Psoas muscle (tissue), 8 donors: ENCODE results near the gene DAND5. TPM values are rescaled to one million over a fixed set of nuclear protein-coding genes. Genes with fewer than 3 reads are reported as not detected.

Source experiments
- ATAC-seq, 4 donors: fragments of 200-7000 bp; cut with Tn5 transposase; one replicate each; pipeline ENCODE4 v1.9.1; 2020; ENCODE audit warnings: moderate library complexity in 3 of 4, mild to moderate bottlenecking in 2 of 4
- DNase-seq, 2 donors: peaks; one replicate each; pipeline ENCODE4 v3.0.0-alpha.2; 2020
- H3K27ac ChIP-seq: fragments of 200-600 bp; one replicate; pipeline ENCODE4 v1.8.0; 2022
- H3K27me3 ChIP-seq, 3 donors: fragments of 200-600 bp in 1 of 3; one replicate each; pipeline versions ENCODE4 v1.6.1 to v1.8.0; 2013 to 2022; ENCODE audit warnings: low read length in 2 of 3, mild to moderate bottlenecking in 2 of 3, moderate library complexity in 1 of 3; ENCODE audit not compliant: insufficient read depth in 3 of 3
- H3K36me3 ChIP-seq, 2 donors: fragments of 200-600 bp in 1 of 2; one replicate each; pipeline versions ENCODE4 v1.6.1 to v1.8.0; 2013 to 2022; ENCODE audit warnings: low read depth in 1 of 2, mild to moderate bottlenecking in 1 of 2, moderate library complexity in 1 of 2; ENCODE audit not compliant: insufficient read depth in 1 of 2
- H3K4me1 ChIP-seq: fragments of 200-600 bp; one replicate; pipeline ENCODE4 v1.8.0; 2022
- H3K4me3 ChIP-seq: fragments of 200-600 bp; one replicate; pipeline ENCODE4 v1.8.0; 2022; ENCODE audit warnings: mild to moderate bottlenecking
- H3K9me3 ChIP-seq: fragments of 200-600 bp; one replicate; pipeline ENCODE4 v1.8.0; 2022
- CTCF ChIP-seq: fragments of 200-600 bp; IDR thresholded peaks from one replicate; pipeline ENCODE4 v1.8.0; 2022; ENCODE audit warnings: antibody characterized with exemption
- WGBS, 3 donors: extraction: QIAGEN DNeasy Blood & Tissue Kit; methylation state at CpG; one replicate each; pipeline versions ENCODE4 v1.1.6 to v1.1.7; 2013; 5-methylcytosine and 5-hydroxymethylcytosine counted together
- intact Hi-C, 2 donors: fragments of 100-400 bp; cut with DNase I; formaldehyde crosslinking; loops; one replicate each; pipeline versions ENCODE4 v1.11.0 to v1.14.2; 2022
- long read RNA-seq, 2 donors: library from polyadenylated mRNA; unstranded; transcript quantifications; one replicate each; pipeline ENCODE4 v2.0.0, GENCODE V29; 2021
- polyA plus RNA-seq, 3 donors: library from polyadenylated mRNA; stranded (reverse); fragments of 200-250 nt; gene quantifications; one replicate each; pipeline ENCODE4 v1.2.3, GENCODE V29; 2013
- total RNA-seq, 4 donors: library from RNA; stranded (reverse); fragmentation: NEBNext Ultra II Directional in 2 of 4; extraction: Animal tissue kit (Norgen Biotek cat#: 25700) in 2 of 4; gene quantifications; one replicate each; pipeline versions ENCODE4 v1.2.1 to v1.2.4, GENCODE V29; 2021 to 2023
- donor health status: healthy with polysubstance abuse.
- donor health status: DM: no; HTN: no; CAD: no; lungs with moderate emphysema.
- donor health status: Bipolar disorder and iron deficiency.
- donor health status: healthy.
- donor health status: DM: yes; HTN: yes; CAD: no.
- donor health status: DM: no; HTN: no; CAD: no.
- donor health status: DM: no; HTN: no; CAD: no.
- donor health status: DM: yes; HTN: yes; CAD: no.

Gene DAND5
- total RNA-seq (under 1 TPM in 1 of 4 donors, not detected in 3; 0.26 TPM), polyA plus RNA-seq (not detected)
- long read RNA-seq, donor 1, result 0 reads
- long read RNA-seq, donor 2, result 0 reads

GRCh38 chr19:12969292-12969988 lies at the start of gene DAND5:
Gene DAND5, plus strand, starts transcription at chr19:12969576. Its CDS starts 85 bp downstream, at chr19:12969661.
- DNase-seq, result no peak
- no peak for ATAC-seq
- no peaks in the 10 kb centered on the region for H3K36me3 ChIP-seq
- no peaks in the 10 kb centered on the region for H3K9me3 ChIP-seq
- no peaks in the 10 kb centered on the region for H3K4me1 ChIP-seq
- H3K27me3 ChIP-seq, result no peaks in the 10 kb centered on the region
- no peak within 1 kb of the TSS for H3K27ac ChIP-seq
- no peak for TF ChIP-seq CTCF
- intact Hi-C loops, result no loop called here
- no peak within 1 kb of the TSS for H3K4me3 ChIP-seq
- WGBS, 3 donors, result 33 to 43% (median 38%) methylated on average over 14 of the region's 14 CpGs

- H3K9me3 ChIP-seq, result no peaks in the 10 kb centered on the region
- H3K4me3 ChIP-seq, result no peak overlapping the region
- intact Hi-C loops, result no loop called here
- H3K27ac ChIP-seq, result no peak overlapping the region
- H3K36me3 ChIP-seq, result peaks cover 18 to 42% of the 10 kb centered on the region in 2 donors
- ATAC-seq (no peak), DNase-seq (no peak)
- 54 to 61% (median 54%) methylated on average over 3 of the region's 3 CpGs for WGBS, 3 donors
- peaks cover 3% of the 10 kb centered on the region for H3K4me1 ChIP-seq
- no peaks in the 10 kb centered on the region for H3K27me3 ChIP-seq
- TF ChIP-seq CTCF, result no peak
Observed at GRCh38 chr19:12921047-12921446, 48.3 kb upstream of the DAND5 start.

- Histone ChIP-seq H3K9me3 (no peaks in the 10 kb centered on the region), H3K27ac (no peak overlapping the region), H3K4me1 (peaks cover 3% of the 10 kb centered on the region), H3K36me3 (peaks cover 18 to 61% of the 10 kb centered on the region in 2 donors), H3K27me3 (no peaks in the 10 kb centered on the region), H3K4me3 (no peak overlapping the region)
- DNase-seq (no peak), ATAC-seq (no peak)
- intact Hi-C loops, result no loop called here
- no peak for TF ChIP-seq CTCF
- 94 to 98% (median 97%) methylated on average over 4 of the region's 4 CpGs for WGBS, 3 donors
Observed at GRCh38 chr19:12922959-12923358, 46.4 kb upstream of the DAND5 start.

- Histone ChIP-seq H3K9me3 (no peaks in the 10 kb centered on the region), H3K27me3 (no peaks in the 10 kb centered on the region), H3K4me1 (no peaks in the 10 kb centered on the region), H3K27ac (no peak overlapping the region), H3K36me3 (peaks cover 23 to 79% of the 10 kb centered on the region in 2 donors), H3K4me3 (no peak overlapping the region)
- 95 to 96% (median 95%) methylated on average over 29 of the region's 29 CpGs for WGBS, 3 donors
- ATAC-seq, result no peak
- intact Hi-C loops, result no loop called here
- no peak for TF ChIP-seq CTCF
- no peak for DNase-seq
Observed at GRCh38 chr19:12924621-12925310, 44.6 kb upstream of the DAND5 start.
